ENCODE data around the gene EID3.

EID3 gene

DNA sequence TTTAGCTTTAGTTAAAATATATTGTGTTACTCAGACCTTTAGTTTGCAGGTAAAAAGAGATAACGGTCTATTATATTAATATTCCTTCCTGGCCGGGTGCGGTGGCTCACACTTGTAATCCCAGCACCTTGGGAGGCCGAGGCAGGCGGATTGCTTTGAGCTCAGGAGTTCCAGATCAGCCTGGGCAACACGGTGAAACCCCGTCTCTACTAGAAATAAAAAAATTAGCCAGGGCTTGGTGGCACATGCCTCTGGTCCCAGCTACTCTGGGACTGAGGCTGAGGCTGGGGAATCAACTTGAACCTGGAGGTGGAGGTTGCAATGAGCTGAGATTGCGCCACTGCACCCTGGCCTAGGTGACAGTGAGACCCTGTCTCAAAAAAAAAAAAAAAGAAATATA lies 13.2 kb upstream of the EID3 start:
- no peak for DNase-seq

DNA sequence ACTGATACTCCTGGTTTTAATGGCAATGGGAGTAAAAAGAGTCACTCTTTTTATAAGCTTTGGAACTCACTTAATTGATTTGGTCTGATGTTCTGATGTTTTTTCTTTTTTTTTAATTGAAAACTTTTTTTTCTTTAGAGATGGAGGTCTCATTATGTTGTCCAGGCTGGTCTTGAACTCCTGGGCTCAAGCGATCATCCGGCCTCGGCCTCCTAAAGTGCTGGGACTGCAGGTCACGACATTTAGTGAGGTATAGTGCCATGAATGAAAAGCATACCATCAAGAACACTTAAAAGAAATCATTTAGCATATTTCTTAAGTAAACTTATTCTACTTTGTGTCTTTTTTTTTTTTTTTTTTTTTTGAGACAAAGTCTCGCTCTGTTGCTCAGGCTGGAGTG lies 12.7 kb upstream of the EID3 start:
- DNase-seq, result no peak

DNA sequence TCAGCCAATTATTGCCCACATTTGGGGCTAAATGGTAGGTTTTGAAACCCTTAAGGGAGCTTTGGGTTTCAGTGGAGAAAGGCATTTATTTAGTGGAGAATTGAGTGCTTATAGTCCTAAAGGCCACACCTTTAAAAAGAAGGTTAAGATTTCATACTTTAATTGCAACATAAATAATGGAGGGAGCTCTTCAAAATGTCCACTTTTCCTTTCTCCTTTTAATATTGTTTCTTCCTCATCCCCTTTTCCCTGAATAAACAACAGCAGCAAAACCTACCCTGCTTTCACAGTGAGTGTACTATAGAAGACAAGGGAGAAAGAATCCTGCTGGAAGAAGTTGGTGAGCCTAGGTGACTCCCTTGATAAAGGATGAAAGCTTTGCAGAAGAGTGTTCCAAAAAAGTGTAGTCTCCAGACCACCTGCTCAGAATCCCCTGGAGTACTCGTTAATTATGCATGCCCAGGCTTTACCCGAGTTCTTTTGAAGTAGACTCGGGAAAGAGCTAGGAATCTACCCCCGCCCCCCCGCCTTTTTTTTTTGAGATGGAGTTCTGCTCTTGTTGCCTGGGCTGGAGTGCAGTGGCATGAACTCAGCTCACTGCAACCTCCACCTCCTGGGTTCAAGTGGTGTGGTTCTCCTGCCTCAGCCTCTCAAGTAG lies 11.5 kb upstream of the EID3 start:
- no peak for DNase-seq

DNA sequence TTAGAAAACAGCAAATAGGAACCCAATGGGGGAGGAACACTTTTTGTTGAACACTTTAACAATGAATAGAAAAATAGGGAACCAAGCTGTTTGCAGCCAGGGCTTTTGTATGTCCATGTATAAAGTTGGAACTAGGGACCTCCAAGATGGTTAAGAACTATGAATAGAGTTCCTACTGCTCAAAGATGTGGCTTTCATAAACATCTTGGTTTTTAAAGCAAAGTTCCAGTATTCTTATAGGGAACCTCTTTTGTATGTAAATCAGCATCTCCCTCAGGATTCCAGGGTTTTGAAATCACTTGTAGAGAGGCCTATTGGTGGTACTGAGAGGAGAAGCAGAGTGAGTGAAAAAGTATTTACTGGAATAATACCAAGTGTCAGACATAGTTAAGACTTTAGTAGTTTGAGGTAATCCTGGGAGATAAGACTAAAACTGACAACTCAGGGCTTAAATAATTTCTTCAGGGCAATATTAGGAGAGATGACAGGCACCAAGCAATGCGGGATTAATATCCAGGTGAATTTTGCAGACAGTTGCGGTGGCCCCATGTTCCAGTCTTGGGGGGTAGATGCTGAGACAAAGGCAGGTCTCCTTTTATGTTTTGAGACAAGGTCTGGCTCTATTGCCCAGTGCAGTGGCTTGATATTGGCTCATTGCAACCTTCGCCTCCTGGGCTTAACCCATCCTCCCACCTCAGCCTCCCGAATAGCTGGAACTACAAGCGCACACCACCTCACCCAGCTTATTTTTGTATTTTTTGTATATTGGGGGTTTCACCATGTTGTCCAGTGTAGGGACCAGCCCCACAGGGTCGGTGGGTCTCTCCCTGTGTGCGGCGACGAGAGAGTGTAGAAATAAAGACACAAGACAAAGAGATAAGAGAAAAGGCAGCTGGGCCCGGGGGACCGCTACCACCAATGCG lies 10.4 kb upstream of the EID3 start:
- no peak for DNase-seq

DNA sequence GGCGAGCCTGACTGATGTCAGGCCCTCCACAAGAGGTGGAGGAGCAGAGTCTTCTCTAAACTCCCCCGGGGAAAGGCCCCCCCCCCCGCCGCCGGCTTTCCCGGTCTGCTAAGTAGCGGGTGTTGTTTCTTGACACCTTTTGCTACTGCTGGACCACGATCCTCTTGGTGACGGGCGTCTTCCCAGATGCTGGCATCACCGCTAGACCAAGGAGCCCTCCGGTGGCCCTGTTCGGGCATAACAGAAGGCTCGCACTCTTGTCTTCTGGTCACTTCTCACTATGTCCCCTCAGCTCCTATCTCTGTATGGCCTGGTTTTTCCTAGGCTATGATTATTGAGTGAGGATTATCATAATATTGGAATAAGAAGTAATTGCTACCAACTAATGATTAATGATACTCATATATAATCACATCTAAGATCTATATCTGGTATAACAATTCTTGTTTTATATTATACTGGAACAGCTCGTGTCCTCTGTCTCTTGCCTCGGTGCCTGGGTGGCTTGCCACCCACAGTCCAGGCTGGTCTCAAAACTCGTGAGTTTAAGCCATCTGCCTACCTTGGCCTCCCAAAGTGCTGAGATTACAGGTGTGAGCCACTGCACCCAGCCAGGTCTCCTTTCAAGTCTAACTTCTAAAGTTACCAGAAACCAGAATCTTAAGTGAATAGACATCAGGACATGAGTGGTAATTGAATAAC lies 9.2 kb upstream of the EID3 start:
- DNase-seq, result peak; percentile 35 to 36

DNA sequence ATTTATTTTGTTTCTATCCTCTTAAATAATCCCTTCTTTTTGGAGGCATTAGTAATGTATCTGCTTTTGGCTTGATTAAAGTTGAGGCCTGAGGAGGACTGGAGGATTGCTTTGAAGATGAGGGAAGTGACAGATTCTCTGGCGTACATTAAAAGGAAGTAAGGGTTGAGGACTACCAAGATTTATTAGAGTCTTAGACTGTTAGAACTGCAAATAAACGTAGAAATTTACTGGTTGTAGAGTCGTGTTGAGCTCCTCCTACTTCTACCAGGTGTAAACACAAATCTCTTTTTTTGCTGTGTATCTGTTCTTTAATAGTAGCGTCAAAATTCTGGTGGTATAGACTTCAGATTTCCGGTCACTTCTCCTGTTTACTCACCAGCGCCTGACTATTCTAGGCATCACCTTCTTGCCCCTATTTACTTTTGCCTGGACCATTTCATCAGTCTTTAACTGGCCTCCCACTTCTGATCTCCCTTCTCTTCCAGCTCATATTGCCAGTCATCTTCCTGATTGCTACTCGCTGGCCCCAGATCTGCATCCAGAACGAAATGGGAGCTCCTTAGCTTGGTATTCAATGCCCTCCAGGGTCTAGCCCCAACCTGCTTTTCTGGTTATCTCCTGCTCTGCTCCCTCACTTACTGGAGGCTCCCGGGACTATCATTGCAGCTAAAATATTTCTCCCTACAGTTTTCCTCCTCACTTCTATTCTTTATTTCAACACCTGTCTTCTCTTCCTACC lies 8.4 kb upstream of the EID3 start:
- no peak for DNase-seq

DNA sequence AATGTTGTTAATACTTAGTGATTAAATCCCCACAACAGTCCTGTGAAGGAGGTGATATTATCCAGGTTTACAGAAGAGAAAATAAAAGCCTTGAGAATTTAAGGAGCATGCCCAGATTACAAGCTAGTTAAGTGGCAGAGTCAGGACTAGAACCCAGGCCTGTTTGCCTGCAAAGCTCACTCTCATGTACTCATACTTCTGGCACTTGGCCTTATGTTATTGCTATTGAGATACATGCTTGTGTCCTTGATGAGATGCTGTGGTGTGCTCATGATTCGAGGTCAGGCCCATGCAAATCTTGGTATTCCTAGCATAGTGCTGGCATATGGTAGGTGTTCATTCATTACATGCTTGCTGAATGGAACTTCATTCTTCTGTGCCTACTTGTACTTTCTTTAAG lies 7.6 kb upstream of the EID3 start:
- no peak for DNase-seq

DNA sequence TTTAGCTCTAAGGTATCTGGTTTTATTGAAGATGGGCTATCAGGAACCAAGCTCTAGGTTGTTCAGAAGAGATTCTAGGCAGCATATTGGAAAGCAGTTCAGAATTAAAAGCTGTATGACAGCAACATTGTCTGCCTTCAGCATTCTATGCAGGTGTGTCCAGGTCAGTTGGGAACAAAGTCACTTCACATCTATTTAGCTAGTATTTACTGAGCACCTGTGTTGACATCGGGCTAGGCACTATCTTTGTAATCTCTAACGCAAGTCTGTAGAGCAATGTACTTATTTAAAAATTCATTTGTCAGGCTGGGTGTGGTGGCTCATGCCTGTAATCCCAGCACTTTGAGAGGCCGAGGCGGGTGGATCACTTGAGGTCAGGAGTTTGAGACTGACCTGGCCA lies 6.8 kb upstream of the EID3 start:
- no peak for DNase-seq

DNA sequence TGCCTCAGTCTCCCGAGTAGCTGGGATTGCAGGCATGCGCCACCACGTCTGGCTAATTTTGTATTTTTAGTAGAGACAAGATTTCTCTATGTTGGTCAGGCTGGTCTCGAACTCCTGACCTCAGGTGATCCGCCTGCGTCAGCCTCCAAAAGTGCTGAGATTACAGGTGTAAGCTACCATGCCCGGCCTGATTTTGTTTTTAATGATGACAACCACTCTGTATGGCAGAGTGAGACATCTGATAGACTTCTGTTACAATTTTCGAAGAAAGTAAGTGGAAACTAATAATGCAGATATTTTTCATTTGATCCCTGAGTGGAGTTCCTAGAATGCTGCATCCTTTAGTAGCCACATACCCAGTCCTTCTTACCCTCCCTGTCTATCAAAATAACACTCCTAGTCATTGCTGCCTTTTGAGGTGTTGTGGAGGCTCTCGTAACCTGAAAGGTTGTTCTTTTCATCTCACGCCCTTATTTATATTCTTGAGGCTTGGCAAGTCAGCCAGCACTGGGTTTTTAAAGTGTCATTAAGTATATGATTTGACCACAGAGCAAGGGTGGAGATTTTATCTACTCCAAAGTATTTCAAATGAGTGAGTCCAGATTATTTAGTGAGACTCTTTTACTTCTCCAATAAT lies 5.9 kb upstream of the EID3 start:
- DNase-seq, result no peak

DNA sequence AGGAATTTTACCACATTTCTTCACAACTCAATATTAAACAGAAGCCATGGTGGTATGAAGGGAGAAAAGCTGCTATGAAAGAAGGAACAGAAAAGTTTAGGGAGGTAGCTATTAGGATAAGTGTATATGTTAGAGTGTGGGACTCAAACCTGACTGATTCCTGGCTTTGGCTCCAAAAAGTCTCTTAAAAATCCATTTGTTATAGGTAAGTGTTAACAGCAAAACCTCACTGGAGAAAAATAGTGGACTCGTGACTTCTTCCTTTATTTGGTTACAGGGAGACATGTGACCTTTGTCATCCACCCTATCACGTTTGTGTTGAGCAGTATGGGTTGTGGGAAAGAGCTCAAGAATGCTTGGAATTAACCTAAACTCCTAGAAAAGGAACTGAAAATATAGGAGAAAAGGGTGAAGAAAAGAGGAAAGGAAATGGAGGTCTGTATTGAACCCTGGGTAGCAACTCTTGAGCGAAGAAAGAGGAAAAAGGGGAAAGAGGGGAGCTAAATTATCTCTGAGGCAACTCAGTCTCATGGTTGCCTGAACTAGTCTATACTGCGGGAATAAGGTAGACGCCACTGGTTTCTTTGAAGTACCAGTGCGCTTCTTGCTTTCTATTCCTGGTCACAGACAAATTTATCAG lies 3.6 kb upstream of the EID3 start:
- no peak for DNase-seq

DNA sequence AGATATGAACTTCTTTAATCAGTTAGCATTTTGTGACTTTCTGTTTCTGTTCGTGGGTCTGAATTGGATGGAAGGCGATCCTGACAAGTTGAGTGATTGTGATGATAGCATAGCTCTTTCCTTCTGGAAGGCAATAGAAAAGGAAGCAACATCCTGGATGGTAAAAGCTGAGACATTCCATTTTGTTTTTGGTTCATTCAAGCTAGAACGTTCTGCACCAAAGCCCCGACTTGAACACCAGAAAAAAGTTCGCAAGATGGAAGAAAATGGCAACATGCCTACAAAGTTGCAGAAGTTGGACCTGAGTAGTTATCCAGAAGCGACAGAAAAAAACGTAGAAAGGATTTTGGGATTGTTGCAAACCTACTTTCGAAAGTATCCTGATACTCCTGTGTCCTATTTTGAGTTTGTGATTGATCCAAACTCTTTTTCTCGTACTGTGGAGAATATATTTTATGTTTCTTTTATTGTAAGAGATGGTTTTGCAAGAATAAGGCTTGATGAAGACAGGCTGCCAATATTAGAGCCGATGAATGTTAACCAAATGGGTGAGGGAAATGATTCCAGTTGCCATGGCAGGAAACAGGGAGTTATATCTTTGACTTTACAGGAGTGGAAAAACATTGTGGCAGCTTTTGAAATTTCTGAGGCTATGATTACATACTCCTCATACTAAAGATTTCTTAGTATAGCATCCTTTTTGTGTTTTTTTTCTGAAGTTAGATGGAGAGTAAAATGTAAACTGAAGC lies 896 bp downstream of the EID3 start:
- no peak for DNase-seq

DNA sequence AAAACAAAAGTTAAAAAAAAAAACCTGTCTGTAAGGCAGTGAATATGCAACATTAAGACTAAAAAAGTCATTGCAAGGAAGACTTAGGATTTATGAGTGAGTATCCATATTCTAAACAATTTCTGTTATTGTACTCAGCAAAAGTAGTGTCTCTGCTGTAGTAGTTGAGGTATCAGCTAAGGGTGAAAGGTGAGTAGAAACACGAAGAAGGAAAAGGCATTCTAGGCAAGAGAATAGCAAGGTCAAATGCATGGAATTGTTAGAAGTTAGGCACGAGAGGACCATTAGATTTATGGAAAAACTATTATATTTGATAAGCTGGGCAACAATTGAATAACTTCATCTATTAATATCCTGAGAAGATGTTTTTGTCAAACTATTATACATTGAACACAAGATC lies 1.8 kb downstream of the EID3 start:
- no peak for DNase-seq

DNA sequence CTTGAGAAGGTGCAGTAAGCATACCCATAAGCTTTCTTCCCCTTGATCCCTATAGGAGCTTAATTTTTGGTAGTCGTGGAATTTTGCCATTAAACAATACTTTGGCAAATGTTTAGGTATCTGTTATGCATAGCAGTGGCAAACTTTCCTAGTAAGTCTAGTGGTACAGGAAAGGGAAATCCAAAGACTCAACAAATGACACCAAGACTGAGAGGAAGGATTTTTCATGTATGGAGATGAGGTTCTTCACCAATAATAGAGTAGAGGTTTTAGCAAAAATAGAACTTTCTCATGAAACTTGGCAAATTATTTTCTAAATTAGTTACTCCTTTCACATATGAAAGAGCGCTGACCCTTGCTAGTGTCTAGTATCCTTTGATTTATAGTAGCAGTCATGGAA lies 2.8 kb downstream of the EID3 start:
- DNase-seq, result no peak

DNA sequence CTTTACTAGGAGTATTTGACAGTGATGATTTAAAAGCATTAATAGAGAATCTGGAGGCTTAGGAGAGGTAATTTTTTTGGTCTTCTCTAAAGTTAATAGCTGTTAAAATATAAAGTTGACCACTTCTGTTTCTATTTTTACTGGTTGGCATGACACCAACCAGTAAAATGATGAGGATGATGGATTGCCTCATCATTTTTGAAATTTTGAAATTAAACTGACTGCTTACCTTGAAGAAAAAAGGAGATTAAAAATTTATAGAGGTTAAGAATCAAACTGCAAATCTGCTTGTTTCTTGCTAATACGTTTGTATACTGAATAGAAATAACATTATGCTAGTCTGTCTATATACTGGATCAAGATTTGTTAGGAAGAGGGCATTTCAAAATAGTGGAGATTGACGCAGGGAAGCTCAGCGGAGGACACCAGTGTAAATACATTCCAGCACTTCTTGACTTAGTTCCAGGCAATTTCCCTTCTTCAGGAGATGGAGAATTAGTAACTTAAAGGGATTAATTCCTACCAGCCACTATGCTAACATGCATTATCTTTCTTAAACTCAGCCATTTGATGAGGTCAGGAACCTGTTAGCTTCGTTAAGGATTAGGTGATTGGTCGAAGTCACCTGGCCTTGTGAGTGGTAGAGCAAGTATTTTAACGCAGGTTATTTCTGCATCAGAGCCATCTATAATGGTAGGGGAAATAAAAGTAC lies 3.6 kb downstream of the EID3 start:
- no peak for DNase-seq

DNA sequence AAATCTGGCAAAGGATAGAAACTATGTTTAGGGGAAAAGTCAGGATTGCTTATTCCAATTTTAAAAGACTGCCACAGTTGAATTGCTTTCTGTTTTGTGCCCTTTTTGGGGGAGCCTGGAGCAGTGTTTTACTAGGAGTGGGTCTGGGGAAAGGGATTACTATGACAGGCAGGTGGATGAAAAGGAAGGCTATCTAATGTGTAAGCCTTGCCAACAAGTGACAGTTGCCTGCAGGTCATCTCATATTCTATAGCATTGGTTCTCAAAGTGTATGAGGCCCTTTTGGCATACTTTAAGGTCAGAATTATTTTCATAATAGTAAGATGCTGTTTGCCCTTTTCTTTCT lies 4.1 kb downstream of the EID3 start:
- DNase-seq, result no peak

DNA sequence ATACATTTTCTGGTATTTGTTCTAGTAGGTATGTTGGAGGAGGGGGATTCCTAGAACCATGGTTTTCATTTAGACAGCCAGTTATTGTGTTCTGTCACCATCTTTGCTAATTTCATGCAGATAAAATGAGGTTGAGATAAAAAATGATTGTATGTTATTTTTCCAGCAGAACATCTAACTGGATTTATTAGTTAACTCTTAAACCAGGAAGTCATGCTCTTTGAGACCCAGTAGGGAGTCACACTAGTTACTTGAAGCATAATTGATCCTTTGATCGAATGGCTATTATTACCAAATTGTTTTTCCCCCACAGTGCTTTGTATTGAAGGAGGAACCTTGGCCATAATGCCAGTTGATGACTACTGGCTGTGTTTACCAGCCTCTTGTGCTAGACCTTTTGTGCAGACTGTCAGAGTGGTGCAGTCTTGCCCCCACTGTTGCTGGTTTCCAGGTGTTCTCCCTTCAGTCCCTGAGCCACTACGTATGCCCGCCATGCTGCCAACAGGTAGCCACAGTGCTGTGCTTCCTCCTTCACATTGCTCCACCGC lies 6.0 kb downstream of the EID3 start:
- no peak for DNase-seq

DNA sequence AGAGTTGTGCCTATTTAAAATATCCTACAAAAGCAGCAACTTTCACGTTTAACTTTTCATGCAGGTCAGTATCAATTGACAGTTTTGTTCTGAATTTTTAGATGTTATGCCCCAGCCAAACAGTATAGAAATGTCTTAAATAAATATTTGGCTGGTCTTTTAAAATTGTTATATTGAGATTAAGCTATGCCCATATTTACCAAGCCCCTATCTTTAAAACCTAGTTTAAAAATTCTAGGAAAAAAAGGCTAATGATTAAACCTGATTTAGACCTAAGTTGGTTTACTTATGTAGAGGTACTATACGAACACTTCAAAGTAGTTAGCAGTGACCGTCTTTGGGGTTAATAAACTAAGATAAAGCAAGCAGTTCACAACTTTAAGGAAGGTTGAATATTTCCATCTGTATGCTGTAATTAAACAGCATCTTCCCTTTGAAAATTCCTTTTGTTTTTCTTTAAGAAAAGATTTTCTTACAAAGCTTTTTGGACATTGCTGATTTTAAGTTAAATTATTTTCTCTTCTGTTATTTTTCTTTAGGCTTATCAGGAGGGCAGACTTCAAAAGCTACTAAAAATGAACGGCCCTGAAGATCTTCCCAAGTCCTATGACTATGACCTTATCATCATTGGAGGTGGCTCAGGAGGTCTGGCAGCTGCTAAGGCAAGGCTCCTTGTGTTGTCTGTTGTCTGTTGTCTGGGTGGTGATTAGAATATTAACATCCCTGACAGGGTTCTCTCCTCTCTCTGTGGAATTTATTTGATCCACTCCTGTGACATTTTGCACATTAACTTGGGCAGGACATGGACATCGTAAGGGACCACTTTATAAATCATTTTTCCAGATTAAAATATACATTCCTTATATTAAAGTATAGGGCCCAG lies 7.5 kb downstream of the EID3 start:
- no peak for DNase-seq

DNA sequence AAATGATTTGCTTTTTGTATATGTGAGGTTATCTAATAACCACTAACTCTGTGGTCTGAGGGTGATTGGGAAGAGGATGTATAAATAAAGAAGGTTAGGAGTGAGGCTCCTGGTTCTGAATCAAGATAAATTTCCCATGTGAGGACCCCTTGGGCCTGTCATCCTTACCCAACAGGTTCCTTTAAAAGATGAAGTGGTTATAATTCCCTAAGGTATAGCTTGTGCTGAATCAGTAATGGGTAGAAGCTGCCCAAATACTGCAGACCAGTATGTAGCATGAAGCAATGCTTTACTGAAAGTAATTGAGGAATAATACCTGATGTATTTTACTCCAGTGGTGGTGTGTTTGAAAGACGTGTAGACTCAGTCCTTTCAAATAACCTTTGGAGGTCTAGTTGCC lies 8.7 kb downstream of the EID3 start:
- DNase-seq, result no peak

DNA sequence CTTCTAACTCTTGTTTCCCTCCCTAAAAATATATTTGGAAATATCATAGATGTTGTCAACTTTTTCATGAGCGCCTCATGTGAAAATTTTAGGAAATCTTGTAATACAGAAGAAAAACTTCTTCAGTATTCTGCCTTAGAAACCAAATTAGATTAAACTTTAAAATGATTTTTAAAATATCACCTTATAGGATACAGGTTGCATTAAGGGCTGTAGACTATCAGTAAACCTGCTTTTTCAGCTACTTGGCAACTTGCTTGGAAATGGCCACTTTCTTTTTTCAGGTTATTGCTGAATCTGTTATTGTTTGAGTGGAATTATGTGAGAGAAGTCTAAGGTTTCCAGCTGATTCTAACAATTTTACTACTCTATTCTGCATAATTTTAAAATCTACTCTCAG lies 9.1 kb downstream of the EID3 start:
- no peak for DNase-seq
